Middle frontal gyrus (tissue), 1 donor: Measurements from ENCODE around the gene CD109.
"Not testable (repeated sequence)": the region's sequence is repeated elsewhere in the genome, so short reads cannot be mapped to it uniquely, and the experiment has no call there.

Experiments used
- DNase-seq: peaks from one replicate; pipeline ENCODE4 v3.0.0-alpha.2; 2015; ENCODE audit warnings: low spot score; ENCODE audit errors: extremely low spot score

Gene CD109

GRCh38 chr6:73683574-73683973, 12.4 kb upstream of the CD109 start:
- DNase-seq: not testable (repeated sequence)

- no peak for DNase-seq
Measured at GRCh38 chr6:73688351-73688750, 7.7 kb upstream of the CD109 start.

GRCh38 chr6:73690056-73690455, 5.9 kb upstream of the CD109 start:
- no peak for DNase-seq

GRCh38 chr6:73691512-73691911, 4.5 kb upstream of the CD109 start:
- no peak for DNase-seq

DNA sequence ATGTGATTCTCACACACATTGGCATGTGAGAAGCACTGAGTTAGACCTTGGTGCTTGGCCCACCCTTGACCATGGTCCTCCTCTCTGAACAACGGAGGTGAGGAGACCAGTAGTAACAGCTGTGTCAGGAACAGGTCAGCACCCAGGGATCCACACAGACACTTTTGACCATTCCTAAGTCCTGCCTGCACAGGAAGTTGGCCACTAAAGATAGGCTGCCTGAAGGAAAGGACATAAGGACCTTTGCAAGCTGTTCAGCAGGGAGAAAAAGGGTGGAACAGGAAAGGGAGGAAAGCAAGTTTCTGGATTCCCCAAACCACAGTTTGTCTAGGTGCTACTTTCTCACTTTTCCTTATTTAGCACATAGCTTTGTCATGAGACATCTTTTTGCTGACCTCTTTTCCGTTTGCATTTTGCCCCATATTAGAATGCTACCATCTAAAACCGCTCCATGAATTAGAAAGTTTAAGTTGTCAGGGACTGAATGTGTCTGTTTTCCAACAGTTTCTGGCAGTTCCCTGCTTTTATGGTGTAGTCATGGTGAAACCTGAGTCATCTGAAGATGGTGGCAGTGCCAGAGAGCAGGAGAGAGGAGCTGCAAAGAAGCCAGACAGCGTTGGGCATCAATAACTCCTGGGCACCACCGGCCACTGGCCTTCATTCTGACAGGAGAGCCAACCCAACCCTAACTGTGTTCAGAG, 1.1 kb upstream of the CD109 start:
- peak; percentile 33 for DNase-seq

- DNase-seq: no peak
Measured at GRCh38 chr6:73696966-73697655, 1.1 kb downstream of the CD109 start.

DNA sequence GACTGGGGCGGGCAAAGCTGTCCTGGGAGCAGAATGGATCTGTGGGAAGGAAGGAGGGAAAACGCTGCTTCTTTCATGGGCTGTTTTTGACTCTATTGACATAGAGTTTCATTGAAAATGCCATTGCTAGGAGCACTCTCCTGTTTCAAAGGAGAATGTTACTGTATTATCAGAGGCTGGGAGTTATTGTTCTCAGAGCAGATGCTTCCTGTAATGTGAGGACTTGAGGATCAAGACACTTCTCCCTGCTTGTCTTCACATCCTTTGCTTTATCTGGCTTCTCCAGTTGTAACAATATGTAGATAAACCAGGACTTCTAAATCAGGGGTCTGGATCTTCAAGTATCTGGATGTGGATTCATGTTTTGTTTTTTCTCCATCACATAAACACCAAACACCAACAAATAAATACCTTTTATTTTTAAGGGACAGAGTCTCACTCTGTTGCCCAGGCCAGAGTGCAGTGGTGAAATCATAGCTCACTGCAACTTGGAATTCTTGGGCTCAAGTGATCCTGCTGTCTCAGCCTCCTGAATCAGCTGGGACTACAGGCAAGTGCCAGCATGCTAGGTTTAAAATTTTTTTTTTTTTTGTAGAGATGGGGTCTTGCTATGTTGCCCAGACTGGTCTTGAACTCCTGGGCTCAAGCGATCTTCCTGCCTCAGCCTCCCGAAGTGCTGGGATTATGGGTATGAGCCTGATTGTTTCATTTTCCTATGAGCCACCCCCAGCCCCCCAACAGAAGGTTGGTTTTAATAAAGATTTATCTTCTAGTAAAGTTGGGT, 3.9 kb downstream of the CD109 start:
- no peak for DNase-seq

DNA sequence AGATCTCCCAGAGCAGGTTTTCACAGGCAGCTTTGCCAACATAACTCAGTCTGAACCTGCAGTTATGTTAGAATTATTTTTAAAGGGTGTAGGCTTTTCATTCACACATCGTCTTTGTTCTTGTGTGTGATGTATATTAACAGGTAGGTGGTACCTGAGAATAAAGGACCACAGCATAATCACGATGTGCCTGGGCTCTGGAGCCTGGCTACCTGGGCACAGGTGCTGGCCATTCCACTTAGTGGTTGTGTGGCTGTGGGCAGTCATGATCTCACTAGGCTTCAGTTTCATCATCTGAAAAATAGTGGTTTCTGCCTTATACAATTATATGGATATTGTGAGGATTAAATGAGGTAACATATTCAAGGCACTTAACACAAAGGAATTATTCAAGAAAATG, 6.4 kb downstream of the CD109 start:
- no peak for DNase-seq

DNA sequence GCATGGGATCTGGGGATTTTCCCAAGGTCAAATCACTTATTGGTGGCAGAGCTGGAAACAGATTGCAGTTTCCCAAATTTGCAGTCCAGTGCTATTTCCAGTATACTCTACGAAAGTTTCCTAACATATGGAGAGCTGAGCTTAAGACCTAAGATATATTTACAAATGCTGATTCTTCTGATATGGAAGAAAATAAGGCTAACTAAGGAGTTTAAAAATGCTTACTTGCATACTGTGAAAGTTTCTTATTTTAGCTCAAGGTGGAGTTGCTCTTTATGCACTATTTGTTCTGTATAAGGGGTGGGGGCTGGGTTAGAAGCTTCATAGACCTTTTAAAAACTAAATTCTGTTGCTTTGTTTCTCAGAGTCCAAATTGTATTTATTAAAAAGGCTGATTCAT, 7.5 kb downstream of the CD109 start:
- no peak for DNase-seq

DNA sequence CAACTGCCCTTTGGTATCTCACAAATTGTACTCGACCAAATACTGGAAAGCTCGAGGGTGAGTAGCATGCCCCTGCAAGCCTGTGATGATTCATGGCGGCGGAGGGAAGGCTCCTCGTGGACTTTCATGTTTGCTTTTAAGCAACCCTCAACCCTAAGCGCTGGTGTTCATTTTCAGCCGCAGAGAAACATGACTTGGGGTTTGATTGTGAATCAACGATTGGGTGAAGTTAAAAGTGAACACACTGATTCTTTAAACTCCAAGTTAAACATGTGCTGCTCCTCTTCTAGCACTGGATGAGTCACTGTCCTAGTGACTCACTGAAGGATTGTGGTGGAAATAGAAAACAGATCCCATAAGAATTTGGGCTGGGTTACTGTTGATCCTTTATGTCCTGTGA, 8.3 kb downstream of the CD109 start:
- no peak for DNase-seq

DNA sequence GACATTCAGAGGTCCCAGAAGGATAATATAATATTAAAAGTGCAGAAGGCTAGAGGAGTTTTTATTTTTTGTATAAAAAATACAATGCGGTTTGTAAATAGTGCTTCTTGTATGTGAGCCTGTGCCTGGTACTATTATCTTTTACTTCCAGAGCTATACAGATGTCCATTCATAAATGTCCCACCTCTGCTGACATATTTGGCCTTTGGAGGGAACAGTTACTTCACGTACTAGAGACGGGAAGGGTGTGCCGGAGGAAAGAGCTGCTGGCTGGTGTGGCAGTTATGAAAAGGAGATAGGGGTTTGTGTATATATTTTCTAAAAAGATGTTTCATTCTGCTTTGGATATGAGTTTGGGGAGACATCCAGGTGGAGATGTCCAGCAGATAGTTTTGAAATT, 8.8 kb downstream of the CD109 start:
- DNase-seq: no peak

- no peak for DNase-seq
Measured at GRCh38 chr6:73706971-73707370, 11.0 kb downstream of the CD109 start.

DNA sequence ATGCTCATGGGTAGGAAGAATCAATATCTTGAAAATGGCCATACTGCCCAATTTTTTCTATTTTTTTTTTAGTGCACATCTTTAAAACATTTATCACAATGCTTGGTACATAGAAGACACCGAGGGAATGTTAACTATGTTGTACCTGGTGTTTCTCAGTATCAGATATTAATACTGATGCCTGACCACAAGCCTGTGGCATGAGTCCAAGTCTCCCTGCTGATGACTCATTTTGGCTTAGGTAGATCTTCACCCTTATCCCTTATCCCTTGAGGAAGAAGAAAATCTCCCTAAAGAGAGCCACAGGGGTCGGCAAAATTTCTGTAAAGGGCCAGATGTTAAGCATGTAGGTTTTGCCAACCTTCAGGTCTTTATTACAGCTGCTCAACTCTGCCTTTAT, 14.5 kb downstream of the CD109 start:
- DNase-seq: no peak

- no peak for DNase-seq
Measured at GRCh38 chr6:73710948-73711347, 14.9 kb downstream of the CD109 start.

DNA sequence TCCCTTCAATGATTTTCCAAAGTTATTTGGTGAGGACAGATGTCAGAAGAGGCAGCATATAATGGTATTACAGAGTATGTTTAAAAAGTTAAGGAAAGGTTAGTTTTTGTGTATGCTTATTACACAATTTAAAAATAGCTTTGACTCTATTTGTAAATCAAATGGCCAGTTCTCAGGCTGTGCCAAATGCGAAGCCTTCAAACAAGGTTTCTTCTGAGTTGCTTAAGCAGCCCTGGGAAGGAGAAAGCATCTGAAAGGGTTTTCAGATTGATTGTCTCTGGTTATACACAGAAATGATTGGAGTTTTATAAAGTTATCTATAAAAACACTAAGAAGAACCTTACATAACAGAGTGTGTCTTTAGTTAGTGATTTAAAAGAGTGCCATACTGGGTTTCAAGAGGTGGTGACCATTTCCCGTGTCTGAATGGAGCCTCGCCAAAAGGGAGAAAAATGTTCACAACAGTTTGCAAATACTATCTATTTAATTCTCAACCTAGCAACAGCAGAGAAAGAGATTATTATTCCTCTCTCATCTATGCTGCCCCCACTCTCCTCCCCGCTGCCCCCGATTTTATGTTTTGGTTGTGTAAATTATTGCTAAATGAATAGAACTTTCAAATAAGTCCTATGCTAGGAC, 16.7 kb downstream of the CD109 start:
- DNase-seq: no peak

- no peak for DNase-seq
Measured at GRCh38 chr6:73713426-73714147, 17.6 kb downstream of the CD109 start.

GRCh38 chr6:73715111-73715508, 19.1 kb downstream of the CD109 start:
- DNase-seq: not testable (repeated sequence)

- no peak for DNase-seq
Measured at GRCh38 chr6:73719046-73719445, 23.0 kb downstream of the CD109 start.

- DNase-seq: no peak
Measured at GRCh38 chr6:73722318-73723060, 26.5 kb downstream of the CD109 start.

DNA sequence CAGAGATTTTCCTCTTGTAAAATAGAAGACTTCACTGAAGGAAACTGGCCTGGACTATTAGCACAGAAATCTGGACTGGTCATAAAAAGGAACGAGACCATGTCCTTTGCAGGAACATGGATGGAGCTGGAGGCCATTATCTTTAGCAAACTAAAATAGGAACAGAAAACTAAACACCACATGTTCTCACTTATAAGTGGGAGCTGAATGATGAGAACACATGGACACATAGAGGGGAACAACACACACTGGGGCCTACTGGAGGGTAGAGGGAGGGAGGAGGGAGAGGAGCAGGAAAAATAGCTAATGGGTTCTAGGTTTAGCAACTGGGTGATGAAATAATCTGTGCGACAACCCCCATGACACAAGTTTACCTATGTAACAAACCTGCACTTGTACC, 27.5 kb downstream of the CD109 start:
- not testable (repeated sequence) for DNase-seq

DNA sequence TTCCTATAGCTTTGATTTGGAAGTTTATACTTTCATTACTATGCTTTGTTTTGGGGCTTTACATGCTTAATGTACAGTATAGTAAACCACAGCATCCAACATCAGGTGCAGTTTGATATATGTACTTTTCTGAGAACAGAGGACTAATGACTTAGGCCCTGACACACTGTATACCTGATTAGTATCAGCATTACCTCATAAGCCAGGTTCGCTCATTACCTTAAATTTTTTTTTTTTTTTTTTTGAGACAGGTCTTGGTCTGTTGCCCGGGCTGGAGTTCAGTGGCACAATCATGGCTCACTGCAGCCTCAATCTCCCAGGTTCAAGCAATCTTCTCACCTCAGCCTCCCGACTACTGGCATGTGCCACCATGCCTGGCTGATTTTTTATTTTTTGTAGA, 28.4 kb downstream of the CD109 start:
- DNase-seq: no peak
